ENCODE measurements around the gene STPG4.
"Not testable (repeated sequence)": the region's sequence is repeated elsewhere in the genome, so short reads cannot be mapped to it uniquely, and the experiment has no call there.

STPG4 gene

GRCh38 chr2:47187069-47187468, 32.0 kb upstream of the STPG4 start:
- H3K4me3 ChIP-seq (ENCODE audit: insufficient read depth in 1 of 2, low read depth in 1 of 2, low read length in 2 of 2): no peak overlapping the region
- H2AFZ ChIP-seq (ENCODE audit: low read depth, low read length): no peak overlapping the region
- H2AK5ac ChIP-seq (ENCODE audit: low read length, severe bottlenecking): peak overlapping the region; percentile 54
- H3K4me1 ChIP-seq (ENCODE audit: control insufficient read depth, insufficient read depth, low read depth, low read length): peaks cover 13% of the 10 kb centered on the region
- 55% methylated on average over 3 of the region's 4 CpGs for WGBS
- H4K8ac ChIP-seq (ENCODE audit: low read length): no peak overlapping the region
- no peak overlapping the region for H3K4me2 ChIP-seq (ENCODE audit: low read length, poor library complexity, severe bottlenecking)
- no peak overlapping the region for H2BK120ac ChIP-seq (ENCODE audit: low read depth, low read length)
- no peak overlapping the region for H3K23ac ChIP-seq (ENCODE audit: low read length in 2 of 2)
- H3K14ac ChIP-seq (ENCODE audit: low read length in 2 of 2): no peak overlapping the region
- H2BK12ac ChIP-seq (ENCODE audit: low read length in 2 of 2): peak overlapping the region in 1 of 2 experiments; percentile 51
- H3K4ac ChIP-seq (ENCODE audit: low read depth in 1 of 2, low read length in 2 of 2): peak overlapping the region in 1 of 2 experiments; percentile 72
- H3K27me3 ChIP-seq (ENCODE audit: control insufficient read depth in 1 of 2, insufficient read depth in 1 of 2, low read length in 2 of 2): no peaks in the 10 kb centered on the region
- no peak overlapping the region for H3K27ac ChIP-seq (ENCODE audit: low read length, poor library complexity, severe bottlenecking)
- H3K18ac ChIP-seq (ENCODE audit: low read depth in 1 of 2, low read length in 2 of 2): peak overlapping the region in 1 of 2 experiments; percentile 80
- H3K36me3 ChIP-seq (ENCODE audit: control insufficient read depth in 1 of 2, insufficient read depth in 2 of 2, low read depth in 1 of 2, low read length in 2 of 2): no peaks in the 10 kb centered on the region
- H3K9me3 ChIP-seq (ENCODE audit: control insufficient read depth, low read length): no peaks in the 10 kb centered on the region
- H2BK5ac ChIP-seq (ENCODE audit: low read depth, low read length, poor library complexity, severe bottlenecking): no peak overlapping the region
- H3K79me1 ChIP-seq (replicated peaks; ENCODE audit: low read length, poor library complexity, severe bottlenecking): no peaks in the 10 kb centered on the region
- no peak overlapping the region for H3K9ac ChIP-seq (ENCODE audit: low read length)
- no peak overlapping the region for H4K91ac ChIP-seq (ENCODE audit: low read length)
- H2BK15ac ChIP-seq (ENCODE audit: low read depth, poor library complexity, severe bottlenecking): no peak overlapping the region
- no peak for DNase-seq

- Histone ChIP-seq H3K9ac (ENCODE audit: low read length) (no peak overlapping the region), H3K18ac (ENCODE audit: low read depth in 1 of 2, low read length in 2 of 2) (peak overlapping the region in 1 of 2 experiments; percentile 29), H4K91ac (ENCODE audit: low read length) (peak overlapping the region; percentile 35), H3K27me3 (ENCODE audit: control insufficient read depth in 1 of 2, insufficient read depth in 1 of 2, low read length in 2 of 2) (no peaks in the 10 kb centered on the region), H3K4ac (ENCODE audit: low read depth in 1 of 2, low read length in 2 of 2) (no peak overlapping the region), H3K4me3 (ENCODE audit: insufficient read depth in 1 of 2, low read depth in 1 of 2, low read length in 2 of 2) (no peak overlapping the region), H3K4me2 (ENCODE audit: low read length, poor library complexity, severe bottlenecking) (no peak overlapping the region), H2BK120ac (ENCODE audit: low read depth, low read length) (peak overlapping the region; percentile 54), H4K8ac (ENCODE audit: low read length) (no peak overlapping the region), H2BK15ac (ENCODE audit: low read depth, poor library complexity, severe bottlenecking) (no peak overlapping the region), H3K9me3 (ENCODE audit: control insufficient read depth, low read length) (no peaks in the 10 kb centered on the region), H2AK5ac (ENCODE audit: low read length, severe bottlenecking) (peak overlapping the region; percentile 91), H3K79me1 (replicated peaks; ENCODE audit: low read length, poor library complexity, severe bottlenecking) (no peaks in the 10 kb centered on the region), H2BK12ac (ENCODE audit: low read length in 2 of 2) (peak overlapping the region in 1 of 2 experiments; percentile 50), H3K23ac (ENCODE audit: low read length in 2 of 2) (no peak overlapping the region), H3K14ac (ENCODE audit: low read length in 2 of 2) (no peak overlapping the region), H3K36me3 (ENCODE audit: control insufficient read depth in 1 of 2, insufficient read depth in 2 of 2, low read depth in 1 of 2, low read length in 2 of 2) (no peaks in the 10 kb centered on the region), H2BK5ac (ENCODE audit: low read depth, low read length, poor library complexity, severe bottlenecking) (no peak overlapping the region), H3K4me1 (ENCODE audit: control insufficient read depth, insufficient read depth, low read depth, low read length) (peaks cover 11% of the 10 kb centered on the region), H3K27ac (ENCODE audit: low read length, poor library complexity, severe bottlenecking) (no peak overlapping the region), H2AFZ (ENCODE audit: low read depth, low read length) (no peak overlapping the region)
- no peak for DNase-seq
- WGBS: 95% methylated on average over 2 of the region's 2 CpGs
These were observed 31.2 kb upstream of the STPG4 start for GRCh38 chr2:47186351-47186750.

GRCh38 chr2:47185098-47185497, 30.0 kb upstream of the STPG4 start:
- H3K4me3 ChIP-seq (ENCODE audit: insufficient read depth in 1 of 2, low read depth in 1 of 2, low read length in 2 of 2); H3K4ac ChIP-seq (ENCODE audit: low read depth in 1 of 2, low read length in 2 of 2); H3K36me3 ChIP-seq (ENCODE audit: control insufficient read depth in 1 of 2, insufficient read depth in 2 of 2, low read depth in 1 of 2, low read length in 2 of 2); H4K8ac ChIP-seq (ENCODE audit: low read length); H2BK120ac ChIP-seq (ENCODE audit: low read depth, low read length); H3K18ac ChIP-seq (ENCODE audit: low read depth in 1 of 2, low read length in 2 of 2); H2BK15ac ChIP-seq (ENCODE audit: low read depth, poor library complexity, severe bottlenecking); H3K79me1 ChIP-seq (replicated peaks; ENCODE audit: low read length, poor library complexity, severe bottlenecking); H2BK5ac ChIP-seq (ENCODE audit: low read depth, low read length, poor library complexity, severe bottlenecking); H2BK12ac ChIP-seq (ENCODE audit: low read length in 2 of 2); H3K14ac ChIP-seq (ENCODE audit: low read length in 2 of 2); H4K91ac ChIP-seq (ENCODE audit: low read length); H3K27ac ChIP-seq (ENCODE audit: low read length, poor library complexity, severe bottlenecking); H3K4me2 ChIP-seq (ENCODE audit: low read length, poor library complexity, severe bottlenecking); H3K9ac ChIP-seq (ENCODE audit: low read length); H3K23ac ChIP-seq (ENCODE audit: low read length in 2 of 2); H2AFZ ChIP-seq (ENCODE audit: low read depth, low read length); DNase-seq; H3K9me3 ChIP-seq (ENCODE audit: control insufficient read depth, low read length); H3K27me3 ChIP-seq (ENCODE audit: control insufficient read depth in 1 of 2, insufficient read depth in 1 of 2, low read length in 2 of 2): not testable (repeated sequence)
- Histone ChIP-seq H3K4me1 (ENCODE audit: control insufficient read depth, insufficient read depth, low read depth, low read length) (peaks cover 11% of the 10 kb centered on the region), H2AK5ac (ENCODE audit: low read length, severe bottlenecking) (peak overlapping the region; percentile 84)
- whole genome bisulfite sequencing: 83% methylated on average over 4 of the region's 5 CpGs

- peaks cover 6% of the 10 kb centered on the region for H3K79me1 ChIP-seq (replicated peaks; ENCODE audit: low read length, poor library complexity, severe bottlenecking)
- H3K4ac ChIP-seq (ENCODE audit: low read depth in 1 of 2, low read length in 2 of 2): no peak overlapping the region
- H3K9me3 ChIP-seq (ENCODE audit: control insufficient read depth, low read length): no peaks in the 10 kb centered on the region
- H2BK15ac ChIP-seq (ENCODE audit: low read depth, poor library complexity, severe bottlenecking): no peak overlapping the region
- no peaks in the 10 kb centered on the region for H3K36me3 ChIP-seq (ENCODE audit: control insufficient read depth in 1 of 2, insufficient read depth in 2 of 2, low read depth in 1 of 2, low read length in 2 of 2)
- no peak overlapping the region for H3K4me2 ChIP-seq (ENCODE audit: low read length, poor library complexity, severe bottlenecking)
- no peak overlapping the region for H2BK5ac ChIP-seq (ENCODE audit: low read depth, low read length, poor library complexity, severe bottlenecking)
- no peak overlapping the region for H3K4me3 ChIP-seq (ENCODE audit: insufficient read depth in 1 of 2, low read depth in 1 of 2, low read length in 2 of 2)
- H2AFZ ChIP-seq (ENCODE audit: low read depth, low read length): no peak overlapping the region
- no peak overlapping the region for H4K91ac ChIP-seq (ENCODE audit: low read length)
- no peaks in the 10 kb centered on the region for H3K27me3 ChIP-seq (ENCODE audit: control insufficient read depth in 1 of 2, insufficient read depth in 1 of 2, low read length in 2 of 2)
- no peak overlapping the region for H3K27ac ChIP-seq (ENCODE audit: low read length, poor library complexity, severe bottlenecking)
- H3K23ac ChIP-seq (ENCODE audit: low read length in 2 of 2): no peak overlapping the region
- H2BK12ac ChIP-seq (ENCODE audit: low read length in 2 of 2): peak overlapping the region in 1 of 2 experiments; percentile 1
- no peak overlapping the region for H3K9ac ChIP-seq (ENCODE audit: low read length)
- H3K4me1 ChIP-seq (ENCODE audit: control insufficient read depth, insufficient read depth, low read depth, low read length): peaks cover 7% of the 10 kb centered on the region
- WGBS: 95% methylated on average over 1 of the region's 1 CpG
- no peak overlapping the region for H3K14ac ChIP-seq (ENCODE audit: low read length in 2 of 2)
- no peak for DNase-seq
- no peak overlapping the region for H3K18ac ChIP-seq (ENCODE audit: low read depth in 1 of 2, low read length in 2 of 2)
- no peak overlapping the region for H4K8ac ChIP-seq (ENCODE audit: low read length)
- no peak overlapping the region for H2AK5ac ChIP-seq (ENCODE audit: low read length, severe bottlenecking)
- no peak overlapping the region for H2BK120ac ChIP-seq (ENCODE audit: low read depth, low read length)
These were observed 26.1 kb upstream of the STPG4 start for GRCh38 chr2:47181176-47181575.
